GM12891 (cell line): ENCODE results near the gene DUOX2.

ENCODE experiments used
- DNase-seq: peaks from one replicate; pipeline ENCODE4 v3.0.0; 2011; ENCODE audit warnings: low spot score; ENCODE audit not compliant: insufficient read length
- FAIRE-seq: peaks from 2 replicates; lab custom pipeline; 2011; peaks lifted over from hg19 to GRCh38; lab: Jason Lieb, UNC
- PAX5 ChIP-seq: IDR thresholded peaks from 2 replicates; pipeline ENCODE4 v1.6.1; 2011; ENCODE audit warnings: low read length, moderate library complexity, mild to moderate bottlenecking; ENCODE audit not compliant: insufficient read depth, severe bottlenecking
- POLR2A ChIP-seq: IDR thresholded peaks from 2 replicates; pipeline ENCODE4 v1.6.1; 2011; ENCODE audit warnings: low read depth, low read length, control low read depth
- POLR2AphosphoS5 ChIP-seq: IDR thresholded peaks from 2 replicates; pipeline ENCODE4 v1.6.1; 2011; ENCODE audit warnings: low read depth, low read length, control low read depth
- POU2F2 ChIP-seq: IDR thresholded peaks from 2 replicates; pipeline ENCODE4 v1.6.1; 2011; ENCODE audit warnings: low read depth, mild to moderate bottlenecking, control low read depth, low read length, moderate library complexity
- SPI1 ChIP-seq: IDR thresholded peaks from 2 replicates; pipeline ENCODE4 v1.6.1; 2011; ENCODE audit warnings: low read depth, low read length, control low read depth
- TAF1 ChIP-seq: IDR thresholded peaks from 2 replicates; pipeline ENCODE4 v1.6.1; 2011; ENCODE audit warnings: low read depth, low read length, control low read depth

Gene DUOX2

DNA sequence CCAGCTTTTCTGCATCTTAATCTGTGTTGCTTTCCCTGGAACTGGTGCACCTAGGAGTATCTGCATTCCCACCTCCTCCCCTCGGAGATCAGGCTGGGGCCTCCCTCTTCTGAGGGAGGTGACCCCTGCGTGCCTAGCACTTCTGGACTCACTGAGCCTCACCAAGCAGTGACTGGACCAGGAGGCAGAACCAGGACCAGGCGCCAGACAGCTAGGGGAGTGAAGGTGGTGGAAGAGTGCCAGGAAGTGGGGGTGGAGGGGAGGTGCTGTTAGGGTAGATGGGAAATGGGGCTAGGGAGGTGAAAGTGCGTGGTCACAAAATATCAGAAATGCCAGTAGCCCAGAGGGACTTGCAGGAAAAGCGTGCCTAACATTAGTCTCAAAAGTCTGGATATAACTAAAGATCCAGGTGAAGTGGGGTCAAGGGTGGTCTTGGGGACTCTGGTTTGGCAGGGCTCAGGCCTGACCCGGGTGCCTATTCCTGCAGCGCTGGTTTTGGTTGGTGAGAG is 1.4 kb upstream of the DUOX2 start:
- FAIRE-seq, result no peak
- no peak for DNase-seq
- no peak for TF ChIP-seq PAX5
- no peak for TF ChIP-seq SPI1
- no peak for TF ChIP-seq POLR2AphosphoS5
- TF ChIP-seq TAF1, result no peak
- TF ChIP-seq POU2F2, result no peak
- TF ChIP-seq POLR2A, result no peak

DNA sequence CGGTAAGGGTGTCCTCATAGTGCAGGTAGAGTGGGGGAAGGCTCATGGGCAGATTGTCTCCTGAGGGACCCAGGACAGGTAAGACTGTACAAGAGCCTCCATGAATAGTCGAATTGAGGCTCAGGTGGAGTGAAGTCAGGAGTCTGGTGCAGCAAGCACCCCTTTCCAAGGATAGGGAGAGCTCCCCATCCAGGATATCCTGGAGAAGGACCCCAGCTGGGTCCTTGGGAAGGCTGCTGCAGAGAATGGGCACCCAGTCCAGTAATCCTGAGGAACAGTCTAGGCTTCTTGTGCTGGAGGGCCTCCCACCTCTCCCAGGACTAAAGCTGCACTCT is 746 bp upstream of the DUOX2 start:
- TF ChIP-seq POLR2AphosphoS5, result no peak
- no peak for TF ChIP-seq POU2F2
- no peak for TF ChIP-seq PAX5
- no peak for TF ChIP-seq TAF1
- no peak for TF ChIP-seq POLR2A
- TF ChIP-seq SPI1, result no peak
- no peak for FAIRE-seq
- no peak for DNase-seq

DNA sequence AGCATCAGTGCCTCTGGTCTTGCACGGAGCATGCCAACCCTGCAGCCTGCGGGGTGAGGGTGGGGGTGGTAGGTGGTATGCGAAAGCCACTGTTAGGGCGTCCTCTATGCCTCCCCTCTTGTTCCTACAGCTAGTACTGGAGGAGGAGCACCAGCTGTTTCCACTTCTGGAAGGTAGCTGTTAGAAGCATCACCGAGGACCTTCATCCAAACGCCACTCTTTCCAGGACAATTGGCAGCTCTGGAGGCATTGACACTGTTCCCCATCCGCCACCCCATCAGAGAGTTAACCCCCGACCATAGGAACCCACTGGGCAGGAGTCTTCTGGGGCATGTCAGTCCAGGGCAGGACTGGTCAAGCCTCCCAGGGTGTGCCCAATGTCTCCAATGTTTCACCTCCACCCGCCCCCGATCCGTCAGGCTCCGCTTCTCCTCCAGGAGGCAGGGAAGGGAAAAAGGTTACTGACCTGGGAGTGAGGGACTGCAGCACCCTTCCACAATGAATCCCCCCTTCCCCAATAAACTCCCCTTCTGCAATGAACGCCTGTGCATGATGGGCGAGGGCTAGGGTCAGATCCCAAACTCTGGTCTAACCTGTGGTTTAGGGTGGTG is 487 bp downstream of the DUOX2 start:
- TF ChIP-seq PAX5 (no peak), POLR2AphosphoS5 (no peak), TAF1 (no peak), POLR2A (no peak), SPI1 (no peak), POU2F2 (no peak)
- no peak for FAIRE-seq
- no peak for DNase-seq

DNA sequence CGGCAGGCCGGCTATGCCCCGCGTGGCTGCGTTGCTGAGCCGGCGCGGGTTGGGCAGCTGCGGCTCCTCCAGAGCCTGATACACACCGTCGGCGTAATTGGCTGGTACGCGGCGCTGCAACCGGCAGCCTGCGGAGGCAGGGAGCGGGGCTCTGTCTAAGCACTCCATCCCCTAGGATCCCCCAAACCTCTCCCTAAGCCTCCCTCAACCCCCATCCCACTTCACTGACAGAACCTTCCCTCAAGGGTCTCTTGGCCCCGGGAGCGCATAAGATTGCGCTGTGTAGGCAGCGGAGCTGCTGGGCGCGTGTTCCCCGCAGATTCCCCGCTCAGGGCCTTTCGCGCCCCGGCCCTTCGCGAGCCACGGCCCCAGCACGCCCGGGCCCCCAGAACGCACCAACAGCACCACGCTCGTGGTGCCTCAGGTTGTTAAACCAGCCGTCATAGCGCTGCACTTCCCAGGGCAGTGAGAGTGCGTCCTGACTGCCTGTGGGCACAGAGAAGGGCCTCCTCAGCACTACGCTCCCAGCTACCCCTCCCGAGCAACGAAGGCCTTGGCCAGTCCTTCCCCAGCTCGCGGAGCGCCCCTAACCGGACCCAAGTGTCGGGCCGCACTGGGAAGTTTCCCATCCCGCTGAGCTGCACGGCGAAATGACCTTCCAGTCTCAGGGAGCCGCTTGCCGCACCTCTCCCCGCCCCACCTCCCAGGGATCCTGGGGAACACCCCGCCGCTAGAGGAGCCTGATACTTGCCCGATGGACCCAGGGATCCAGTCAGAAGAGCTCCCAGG is 1.2 kb downstream of the DUOX2 start:
- DNase-seq (no peak), FAIRE-seq (peak; percentile 13)
- no peak for TF ChIP-seq SPI1
- TF ChIP-seq POLR2A, result no peak
- TF ChIP-seq TAF1, result no peak
- no peak for TF ChIP-seq PAX5
- no peak for TF ChIP-seq POU2F2
- TF ChIP-seq POLR2AphosphoS5, result no peak

DNA sequence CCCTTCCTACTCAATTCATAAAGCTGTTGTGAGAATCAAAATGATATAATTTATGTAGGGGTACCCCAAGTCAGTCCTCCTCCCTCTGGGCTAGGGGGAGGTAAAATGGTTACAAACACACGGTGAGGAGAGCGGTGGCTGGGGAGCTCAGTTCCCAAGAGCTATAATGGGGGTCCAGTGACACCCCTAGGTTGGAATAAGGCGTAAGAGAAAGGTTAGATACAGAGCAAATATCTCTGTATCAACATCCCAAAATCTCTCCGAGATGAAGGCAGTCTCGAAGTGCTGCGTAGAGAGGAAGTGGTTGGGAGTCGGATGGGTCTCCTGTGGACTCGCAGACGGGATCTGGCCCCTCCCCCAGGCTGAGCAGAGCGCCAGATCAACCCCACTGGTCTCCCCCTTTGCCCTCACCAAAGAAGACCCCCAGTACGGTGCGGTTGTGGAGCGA is 1.8 kb downstream of the DUOX2 start:
- DNase-seq (no peak), FAIRE-seq (no peak)
- TF ChIP-seq TAF1 (no peak), SPI1 (0 out of 2 replicates have a peak, but pooled peaks have one; percentile 2)

DNA sequence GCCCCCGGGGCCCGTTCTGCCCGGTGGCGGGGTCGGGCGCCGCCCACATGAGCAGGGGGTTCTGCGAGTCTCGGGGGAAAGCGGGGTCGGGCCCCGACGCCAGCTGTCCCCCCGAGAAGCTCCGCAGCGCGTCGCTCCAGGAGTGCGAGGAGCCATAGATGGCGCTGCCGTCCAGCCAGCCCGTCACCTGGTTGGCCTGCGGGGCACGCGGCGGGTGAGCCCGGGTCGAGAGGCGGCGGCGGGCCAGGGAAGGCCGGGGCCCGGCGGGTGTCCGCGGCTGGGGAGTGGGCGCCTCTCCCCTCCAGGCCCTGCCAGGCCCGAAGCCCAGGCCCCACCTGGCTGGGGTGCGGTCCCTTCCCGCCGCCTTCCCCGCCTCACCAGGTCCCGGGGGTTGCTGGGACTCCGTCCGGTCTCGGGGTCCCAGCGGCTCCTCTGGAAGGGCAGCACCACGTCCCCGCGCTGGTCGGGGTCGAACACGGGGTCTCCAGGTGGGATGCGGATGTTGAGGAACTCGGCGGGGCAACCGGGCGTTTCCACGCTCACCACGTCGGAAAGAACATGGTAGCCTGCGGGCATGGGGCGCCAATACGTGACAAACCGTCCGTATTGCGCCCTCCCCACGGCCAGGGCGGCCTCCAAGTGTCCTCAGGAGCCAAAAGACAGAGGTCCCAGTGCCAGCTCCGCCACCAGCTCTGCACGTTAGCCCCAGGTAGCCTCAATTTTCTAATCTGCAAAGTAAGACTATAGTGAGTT is 2.4 kb downstream of the DUOX2 start:
- no peak for TF ChIP-seq POLR2AphosphoS5
- TF ChIP-seq TAF1, result no peak
- TF ChIP-seq POLR2A, result no peak
- TF ChIP-seq PAX5, result no peak
- TF ChIP-seq SPI1, result no peak
- no peak for TF ChIP-seq POU2F2
- FAIRE-seq (no peak), DNase-seq (no peak)

DNA sequence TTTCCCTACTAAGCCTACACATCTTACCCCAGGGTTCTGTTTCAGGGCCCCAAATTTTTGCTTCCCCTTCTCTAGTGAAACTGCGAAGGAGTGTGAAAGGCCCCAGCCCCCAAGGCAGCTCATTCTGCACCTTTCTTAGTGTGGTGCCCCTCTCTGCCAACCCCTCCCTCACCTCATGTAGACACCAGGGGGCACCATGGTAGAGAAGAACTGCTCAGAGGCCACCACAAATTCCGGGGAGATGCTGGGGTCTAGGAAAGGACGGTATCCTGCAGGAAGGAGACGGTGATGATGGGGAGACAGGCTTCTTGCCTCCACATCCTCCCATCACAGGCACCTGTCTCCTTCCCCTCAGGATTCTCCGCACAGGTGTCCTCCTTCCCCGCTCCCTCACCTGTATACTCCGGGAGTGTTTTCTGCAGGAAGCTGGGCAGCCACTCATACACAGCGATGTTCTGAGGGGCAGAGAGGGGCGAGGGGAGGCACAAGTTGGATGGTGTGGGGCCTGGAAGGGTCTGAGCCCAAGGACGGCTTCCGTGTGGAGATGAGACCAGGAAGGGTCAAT is 3.6 kb downstream of the DUOX2 start:
- DNase-seq (no peak), FAIRE-seq (no peak)
- TF ChIP-seq POLR2AphosphoS5 (no peak), TAF1 (no peak), POU2F2 (no peak), POLR2A (no peak)

DNA sequence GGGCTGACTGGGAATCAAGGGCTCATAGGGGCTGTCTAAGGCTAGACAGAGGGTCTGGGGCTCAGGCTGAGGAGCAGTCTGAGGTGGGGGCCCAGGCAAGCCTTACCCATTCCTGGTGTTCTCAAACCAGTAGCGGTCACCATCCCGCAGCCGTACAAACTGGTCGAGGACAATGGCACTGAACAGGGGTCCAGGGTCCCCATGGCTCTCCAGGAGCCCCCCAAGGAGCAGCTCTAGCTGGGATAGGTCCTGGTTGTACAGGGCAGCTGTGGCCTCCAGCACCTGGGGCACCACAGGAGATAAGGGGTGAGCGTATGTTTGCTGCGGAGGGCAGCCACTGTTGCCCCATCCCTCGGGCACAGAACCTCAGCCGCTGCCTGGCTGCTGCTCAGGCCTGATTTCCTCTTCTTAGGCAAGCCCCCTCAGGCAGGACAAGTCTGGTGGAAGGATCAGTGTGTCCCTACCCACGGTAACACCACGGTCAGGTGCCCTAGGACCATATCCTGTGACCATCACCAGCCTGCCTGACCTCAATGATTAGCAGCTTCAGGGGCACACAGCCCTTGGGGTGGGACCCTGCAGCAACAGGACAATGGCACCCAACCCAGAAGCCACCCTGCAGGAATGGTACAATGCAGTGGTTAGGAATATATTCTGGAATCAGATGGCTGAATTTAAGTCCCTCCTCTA is 5.9 kb downstream of the DUOX2 start:
- TF ChIP-seq POLR2AphosphoS5 (no peak), SPI1 (no peak), PAX5 (no peak), TAF1 (no peak), POU2F2 (no peak), POLR2A (no peak)
- DNase-seq (no peak), FAIRE-seq (no peak)

DNA sequence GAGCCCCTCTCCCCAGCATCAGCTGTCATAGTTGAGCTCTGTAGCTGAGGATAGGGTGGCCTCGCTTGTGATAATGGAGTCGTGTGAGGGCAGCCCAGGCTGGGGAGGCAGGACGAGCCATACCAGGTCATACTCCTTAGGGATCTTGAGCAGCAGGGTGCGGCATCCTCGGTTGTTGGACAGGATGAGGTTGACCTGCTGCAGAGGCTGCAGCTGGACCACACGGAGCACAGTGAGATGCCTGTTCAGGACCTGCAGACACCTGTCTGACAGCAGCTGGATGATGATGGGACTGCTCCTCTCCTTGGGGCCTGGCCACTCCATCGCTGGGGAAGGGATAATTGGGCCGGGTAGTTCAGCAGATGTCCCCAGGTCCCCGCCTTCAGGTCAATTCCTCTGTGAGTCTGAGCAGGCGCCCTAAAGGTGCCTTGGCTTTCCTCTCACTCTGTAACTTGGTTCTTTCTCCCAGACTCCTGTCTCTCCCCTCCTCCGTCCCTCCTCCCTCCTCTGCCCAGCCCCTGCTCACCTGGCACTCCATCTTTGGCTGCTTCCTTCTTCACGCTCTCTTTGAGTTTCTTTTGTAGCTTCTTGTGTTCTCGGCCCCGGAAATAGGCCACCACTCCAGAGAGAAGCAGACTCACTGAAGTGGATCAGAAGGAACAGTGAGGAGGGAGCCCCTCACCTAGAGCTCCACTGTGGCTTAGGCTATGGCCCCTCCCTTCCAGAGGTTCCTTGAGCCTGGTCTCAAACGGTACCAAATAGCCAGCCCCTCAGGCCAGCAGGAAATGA is 7.8 kb downstream of the DUOX2 start:
- DNase-seq, result no peak
- FAIRE-seq, result no peak
- TF ChIP-seq SPI1 (no peak), POLR2A (no peak), TAF1 (no peak), PAX5 (no peak), POU2F2 (no peak), POLR2AphosphoS5 (no peak)
